ENCODE measurements around the gene UBE2I.
A peak's percentile ranks its signal among the peaks of the same experiment; 100 is the strongest.

The UBE2I gene

GRCh38 chr16:1374418-1375297, 65.2 kb downstream of the UBE2I start (continued):
- TF ChIP-seq ZNF398 (tag by site-specific recombination; IDR thresholded peaks at IDR 0.05), result no peak
- TF ChIP-seq FEZF1 (tag by site-specific recombination; IDR thresholded peaks at IDR 0.05), result no peak
- no peak for TF ChIP-seq ZNF549 (tag by site-specific recombination; IDR thresholded peaks at IDR 0.05)
- no peak for TF ChIP-seq HOXA7 (CRISPR knock-in tag; IDR thresholded peaks at IDR 0.05; ENCODE audit: borderline replicate concordance)
- peak; percentile 76 for TF ChIP-seq KLF1 (tag by site-specific recombination; IDR thresholded peaks at IDR 0.05)
- TF ChIP-seq ZNF19 (tag by site-specific recombination; IDR thresholded peaks at IDR 0.05; ENCODE audit: low read depth), result no peak
- no peak for TF ChIP-seq ZNF280D (tag by site-specific recombination; IDR thresholded peaks at IDR 0.05)
- peak; percentile 37; the same call in 1 of the 2 replicates for TF ChIP-seq GLIS1 (tag by site-specific recombination; IDR thresholded peaks at IDR 0.05)
- no peak for TF ChIP-seq ZNF324 (tag by site-specific recombination; IDR thresholded peaks at IDR 0.05)
- no peak for TF ChIP-seq ZNF202 (tag by site-specific recombination; IDR thresholded peaks at IDR 0.05; ENCODE audit: borderline replicate concordance)
- peak; percentile 92 for TF ChIP-seq ZIC2 (tag by site-specific recombination; IDR thresholded peaks at IDR 0.05)
- TF ChIP-seq SP2 (tag by site-specific recombination; IDR thresholded peaks at IDR 0.05), result peak; percentile 14; the same call in 1 of the 2 replicates
- no peak for TF ChIP-seq ZNF175 (tag by site-specific recombination; IDR thresholded peaks at IDR 0.05)
- no peak for TF ChIP-seq ZNF311 (tag by site-specific recombination; IDR thresholded peaks at IDR 0.05; ENCODE audit: borderline replicate concordance)
- TF ChIP-seq ZXDB (tag by site-specific recombination; IDR thresholded peaks at IDR 0.05), result no peak
- peak; percentile 42; the same call in 1 of the 2 replicates for TF ChIP-seq EGR2 (tag by site-specific recombination; IDR thresholded peaks at IDR 0.05; ENCODE audit: low read depth)
- TF ChIP-seq ZNF791 (tag by site-specific recombination; IDR thresholded peaks at IDR 0.05), result no peak
- TF ChIP-seq ZNF837 (tag by site-specific recombination; IDR thresholded peaks at IDR 0.05), result no peak
- no peak for TF ChIP-seq ZNF184 (tag by site-specific recombination; IDR thresholded peaks at IDR 0.05)
- TF ChIP-seq ZNF174 (tag by site-specific recombination; IDR thresholded peaks at IDR 0.05), result no peak

DNA sequence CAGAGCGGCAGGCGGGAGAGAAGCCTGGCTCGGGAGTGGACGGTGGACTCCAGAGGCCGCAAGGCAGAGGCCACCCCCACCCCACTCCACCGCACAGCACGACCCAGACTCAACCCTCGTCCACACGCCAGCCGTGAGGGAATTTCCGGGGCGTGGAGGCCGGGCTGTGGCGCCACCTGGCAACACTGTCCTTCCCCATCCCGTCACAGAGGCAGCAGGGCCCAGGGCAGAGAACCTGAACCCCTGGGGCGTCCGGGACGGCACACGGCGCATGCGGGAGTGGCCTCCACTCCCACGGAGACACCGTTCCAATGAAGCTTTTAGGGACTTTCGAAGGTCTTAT, 65.8 kb downstream of the UBE2I start:
- H3K4me3 ChIP-seq (ENCODE audit: low read depth, low read length), result no peak overlapping the region
- 0 out of 2 replicates have a peak, but pooled peaks cover 3% of the 10 kb centered on the region for H3K4me1 ChIP-seq (ENCODE audit: control insufficient read depth, insufficient read depth, low read length)
- CTCF ChIA-PET, result interaction anchor here (0.6 to 1.4 kb wide), 2 partner anchors 12 to 629 kb away, joined by 5 to 7 read pairs; no protein-coding TSS in a partner anchor
- H3K36me3 ChIP-seq (ENCODE audit: control insufficient read depth in 2 of 2, insufficient read depth in 1 of 2, low read length in 2 of 2), result peaks cover 0 to 22% of the 10 kb centered on the region in 2 experiments; a peak in 1 of 3 replicates
- POLR2A ChIA-PET, result no interaction called here
- H3K27ac ChIP-seq (ENCODE audit: extremely low read depth, low read depth, low read length), result no peak overlapping the region
- H3K9me3 ChIP-seq (ENCODE audit: control insufficient read depth, insufficient read depth, low read depth, low read length), result no peaks in the 10 kb centered on the region
- TF ChIP-seq ZNF707 (tag by site-specific recombination; IDR thresholded peaks at IDR 0.05), result no peak
- TF ChIP-seq ZSCAN23 (tag by site-specific recombination; IDR thresholded peaks at IDR 0.05), result no peak
- no peak for TF ChIP-seq SP7 (tag by site-specific recombination; IDR thresholded peaks at IDR 0.05)
- no peak for TF ChIP-seq ZNF16 (tag by site-specific recombination; IDR thresholded peaks at IDR 0.05; ENCODE audit: low read depth)
- no peak for TF ChIP-seq KLF7 (tag by site-specific recombination; IDR thresholded peaks at IDR 0.05; ENCODE audit: borderline replicate concordance)
- TF ChIP-seq ZNF398 (tag by site-specific recombination; IDR thresholded peaks at IDR 0.05), result no peak
- TF ChIP-seq ZNF558 (tag by site-specific recombination; IDR thresholded peaks at IDR 0.05), result no peak
- TF ChIP-seq ZNF354C (tag by site-specific recombination; IDR thresholded peaks at IDR 0.05; ENCODE audit: borderline replicate concordance, low read depth), result no peak
- TF ChIP-seq ZBTB44 (tag by site-specific recombination; IDR thresholded peaks at IDR 0.05), result no peak
- no peak for TF ChIP-seq ZNF623 (tag by site-specific recombination; IDR thresholded peaks at IDR 0.05)
- TF ChIP-seq FEZF1 (tag by site-specific recombination; IDR thresholded peaks at IDR 0.05), result no peak

All from HEK293 (cell line).